HG03066 (cell line): ENCODE measurements around the gene SRGAP3.

Source experiments
- ATAC-seq: cut with Tn5 transposase; IDR thresholded peaks from one replicate; pipeline ENCODE4 v1.9.1; 2021; ENCODE audit warnings: low read depth; ENCODE audit not compliant: unreplicated experiment

Gene SRGAP3

GRCh38 chr3:8979262-8979661 is 270.2 kb downstream of the SRGAP3 start:
- no peak for ATAC-seq

- no peak for ATAC-seq
Measured at GRCh38 chr3:8978551-8978950, 270.9 kb downstream of the SRGAP3 start.

GRCh38 chr3:8976540-8977182 is 272.8 kb downstream of the SRGAP3 start:
- ATAC-seq = no peak

GRCh38 chr3:8975081-8976020 is 274.1 kb downstream of the SRGAP3 start:
- ATAC-seq = no peak

GRCh38 chr3:8974458-8974857 is 275.0 kb downstream of the SRGAP3 start:
- ATAC-seq = no peak

GRCh38 chr3:8972639-8973038 is 276.8 kb downstream of the SRGAP3 start:
- ATAC-seq = no peak

GRCh38 chr3:8970971-8971589 is 278.4 kb downstream of the SRGAP3 start:
- peak; percentile 52 for ATAC-seq

- no peak for ATAC-seq
Measured at GRCh38 chr3:8969241-8969640, 280.2 kb downstream of the SRGAP3 start.

GRCh38 chr3:8968375-8968882 is 281.0 kb downstream of the SRGAP3 start:
- no peak for ATAC-seq

GRCh38 chr3:8967553-8967952 is 281.9 kb downstream of the SRGAP3 start:
- ATAC-seq = no peak

GRCh38 chr3:8966820-8967348 is 282.6 kb downstream of the SRGAP3 start:
- ATAC-seq = no peak

- no peak for ATAC-seq
Measured at GRCh38 chr3:8966150-8966819, 283.2 kb downstream of the SRGAP3 start.

GRCh38 chr3:8964436-8965370 is 284.7 kb downstream of the SRGAP3 start:
- no peak for ATAC-seq

- ATAC-seq = peak; percentile 87
Measured at GRCh38 chr3:8963137-8963853, 286.2 kb downstream of the SRGAP3 start, which contains the start of gene RAD18. Gene RAD18, minus strand, starts transcription at chr3:8963472. Its CDS starts 87 bp downstream, at chr3:8963385.

- no peak for ATAC-seq
Measured at GRCh38 chr3:8962226-8962861, 287.1 kb downstream of the SRGAP3 start.

- ATAC-seq = no peak
Measured at GRCh38 chr3:8959668-8960067, 289.8 kb downstream of the SRGAP3 start.

- ATAC-seq = peak; percentile 90
Measured at GRCh38 chr3:8954938-8955763, 294.3 kb downstream of the SRGAP3 start.
